CD4-positive, alpha-beta T cell treated with Interleukin-12 subunit alpha and Interleukin-12 subunit beta, for 1 hour (primary cell): ENCODE data around the gene KCNK6.
A peak's percentile ranks its signal among the peaks of the same experiment; 100 is the strongest.

Experiments
- DNase-seq: peaks from one replicate; pipeline ENCODE4 v3.0.0-alpha.2; 2020

Gene KCNK6

GRCh38 chr19:38319421-38320258 is at the start of gene KCNK6:
TSS of gene KCNK6 (plus strand) at chr19:38319845. CDS start at chr19:38319951, 106 bp downstream.
- peak; percentile 51 for DNase-seq

GRCh38 chr19:38270587-38271167 is 49.0 kb upstream of the KCNK6 start:
- no peak for DNase-seq

- no peak for DNase-seq
These were observed 46.1 kb upstream of the KCNK6 start for GRCh38 chr19:38273499-38273898.

- no peak for DNase-seq
These were observed 44.9 kb upstream of the KCNK6 start for GRCh38 chr19:38274739-38275138.

- DNase-seq, result no peak
These were observed 42.6 kb upstream of the KCNK6 start for GRCh38 chr19:38276942-38277517.

- DNase-seq, result no peak
These were observed 42.1 kb upstream of the KCNK6 start for GRCh38 chr19:38277549-38277948.

GRCh38 chr19:38277969-38278680 is 41.5 kb upstream of the KCNK6 start:
- no peak for DNase-seq

GRCh38 chr19:38278751-38279150 is 40.9 kb upstream of the KCNK6 start:
- no peak for DNase-seq

- DNase-seq, result no peak
These were observed 39.4 kb upstream of the KCNK6 start for GRCh38 chr19:38280030-38280921.

GRCh38 chr19:38281811-38282566 is 37.7 kb upstream of the KCNK6 start:
- peak; percentile 8 for DNase-seq

- no peak for DNase-seq
These were observed 36.4 kb upstream of the KCNK6 start for GRCh38 chr19:38283271-38283670.

GRCh38 chr19:38284422-38284821 is 35.2 kb upstream of the KCNK6 start:
- DNase-seq, result no peak

GRCh38 chr19:38285567-38285966 is 34.1 kb upstream of the KCNK6 start:
- no peak for DNase-seq

- DNase-seq, result peak; percentile 7
These were observed 32.0 kb upstream of the KCNK6 start for GRCh38 chr19:38287604-38288003.

GRCh38 chr19:38288123-38288855 is 31.4 kb upstream of the KCNK6 start:
- no peak for DNase-seq

- DNase-seq, result no peak
These were observed 29.7 kb upstream of the KCNK6 start for GRCh38 chr19:38289955-38290354.

GRCh38 chr19:38290631-38291147 is 29.0 kb upstream of the KCNK6 start:
- no peak for DNase-seq

GRCh38 chr19:38291855-38292254 is 27.8 kb upstream of the KCNK6 start:
- DNase-seq, result no peak

GRCh38 chr19:38293281-38293680 is 26.4 kb upstream of the KCNK6 start:
- DNase-seq, result no peak

GRCh38 chr19:38294090-38294489 is 25.6 kb upstream of the KCNK6 start:
- no peak for DNase-seq
